Left lung (tissue), 10 donors: Measurements from ENCODE around the gene AARS2. TPM values are rescaled to one million over a fixed set of nuclear protein-coding genes. Genes with fewer than 3 reads are reported as not detected.
A peak's percentile ranks its signal among the peaks of the same experiment; 100 is the strongest.

ENCODE experiments used
- ATAC-seq: fragments of 200-7000 bp; cut with Tn5 transposase; one replicate; pipeline ENCODE4 v1.9.1; 2020; ENCODE audit warnings: moderate library complexity
- DNase-seq, 4 donors: peaks; one replicate each; pipeline ENCODE4 v3.0.0-alpha.2; 2013 to 2020
- H3K27ac ChIP-seq, 2 donors: fragments of 200-600 bp; sonication (generic) in 1 of 2; one replicate each; pipeline versions ENCODE4 v1.5.0 to v1.8.0; 2020 to 2021
- H3K27me3 ChIP-seq, 2 donors: fragments of 200-600 bp; sonication (generic) in 1 of 2; one replicate each; pipeline versions ENCODE4 v1.5.0 to v1.8.0; 2020 to 2021
- H3K36me3 ChIP-seq, 2 donors: fragments of 200-600 bp; sonication (generic) in 1 of 2; one replicate each; pipeline versions ENCODE4 v1.5.0 to v1.8.0; 2020 to 2021
- H3K4me1 ChIP-seq, 2 donors: fragments of 200-600 bp; one replicate each; pipeline ENCODE4 v1.8.0; 2021
- H3K4me3 ChIP-seq, 2 donors: fragments of 200-600 bp; sonication (generic) in 1 of 2; one replicate each; pipeline versions ENCODE4 v1.5.0 to v1.8.0; 2020 to 2021; ENCODE audit warnings: mild to moderate bottlenecking in 1 of 2
- H3K9me3 ChIP-seq, 2 donors: fragments of 200-600 bp; sonication (generic) in 1 of 2; one replicate each; pipeline versions ENCODE4 v1.5.0 to v1.8.0; 2020 to 2021
- intact Hi-C, 2 donors: fragments of 100-400 bp; cut with DNase I; formaldehyde crosslinking; loops; one replicate each; pipeline versions ENCODE4 v1.11.2 to v1.14.2; 2022
- polyA plus RNA-seq, 6 donors: library from polyadenylated mRNA; unstranded; fragments of 120-200 nt; gene quantifications; one replicate each; pipeline ENCODE4 v1.2.1, GENCODE V29; 2013; ENCODE audit not compliant: insufficient read length in 6 of 6
- total RNA-seq, 2 donors: library from RNA; stranded (reverse); fragmentation: NEBNext Ultra II Directional; extraction: Animal tissue kit (Norgen Biotek cat#: 25700); gene quantifications; one replicate each; pipeline ENCODE4 v1.2.1, GENCODE V29; 2021
- TF ChIP-seq, protein P1 (sequence below), 2 donors: fragments of 200-600 bp; sonication (generic) in 1 of 2; IDR thresholded peaks; one replicate each; pipeline versions ENCODE4 v1.5.0 to v1.8.0; 2021; ENCODE audit warnings: antibody characterized with exemption in 2 of 2
- donor health status: DM: no; HTN: yes; CAD: no.
- donor health status: DM: no; HTN: no; CAD: no.

The AARS2 gene
- total and polyA plus RNA-seq, 8 donors: 10.8 to 18.8 (median 16.2) TPM

DNA sequence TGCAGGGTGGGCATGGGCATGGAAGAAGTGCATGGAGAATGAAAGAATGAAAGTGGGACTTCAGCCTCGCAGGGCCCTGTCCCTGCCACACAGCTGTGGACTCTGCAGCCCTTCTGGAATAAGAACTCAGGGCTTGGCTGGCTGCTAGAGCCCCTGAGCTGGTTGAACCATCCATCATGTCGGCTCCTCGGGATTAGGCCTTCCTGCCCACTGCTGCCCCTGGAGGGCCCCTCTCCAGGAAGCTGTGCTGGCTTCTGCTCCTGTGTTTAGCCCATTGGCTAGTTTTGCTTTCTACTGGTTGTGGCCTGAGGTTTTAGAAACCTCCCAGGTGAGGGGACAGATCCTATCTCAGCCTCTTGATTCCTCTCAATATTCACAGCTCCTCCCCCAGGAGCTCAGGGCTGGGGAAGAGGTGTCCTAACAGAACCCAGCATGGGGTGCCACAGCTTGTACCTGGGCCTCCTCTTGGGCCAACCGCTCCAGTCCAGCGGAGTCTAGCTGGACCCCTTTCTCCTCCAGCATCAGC is 7.9 kb downstream of the AARS2 start:
- no peaks in the 10 kb centered on the region for H3K4me1 ChIP-seq
- intact Hi-C loops: no loop called here
- ATAC-seq: no peak
- no peaks in the 10 kb centered on the region for H3K27me3 ChIP-seq
- DNase-seq: no peak
- TF ChIP-seq, protein P1, sequence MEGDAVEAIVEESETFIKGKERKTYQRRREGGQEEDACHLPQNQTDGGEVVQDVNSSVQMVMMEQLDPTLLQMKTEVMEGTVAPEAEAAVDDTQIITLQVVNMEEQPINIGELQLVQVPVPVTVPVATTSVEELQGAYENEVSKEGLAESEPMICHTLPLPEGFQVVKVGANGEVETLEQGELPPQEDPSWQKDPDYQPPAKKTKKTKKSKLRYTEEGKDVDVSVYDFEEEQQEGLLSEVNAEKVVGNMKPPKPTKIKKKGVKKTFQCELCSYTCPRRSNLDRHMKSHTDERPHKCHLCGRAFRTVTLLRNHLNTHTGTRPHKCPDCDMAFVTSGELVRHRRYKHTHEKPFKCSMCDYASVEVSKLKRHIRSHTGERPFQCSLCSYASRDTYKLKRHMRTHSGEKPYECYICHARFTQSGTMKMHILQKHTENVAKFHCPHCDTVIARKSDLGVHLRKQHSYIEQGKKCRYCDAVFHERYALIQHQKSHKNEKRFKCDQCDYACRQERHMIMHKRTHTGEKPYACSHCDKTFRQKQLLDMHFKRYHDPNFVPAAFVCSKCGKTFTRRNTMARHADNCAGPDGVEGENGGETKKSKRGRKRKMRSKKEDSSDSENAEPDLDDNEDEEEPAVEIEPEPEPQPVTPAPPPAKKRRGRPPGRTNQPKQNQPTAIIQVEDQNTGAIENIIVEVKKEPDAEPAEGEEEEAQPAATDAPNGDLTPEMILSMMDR (IDR thresholded peaks at IDR 0.05): no peak
- H3K4me3 ChIP-seq: no peak overlapping the region
- no peak overlapping the region for H3K27ac ChIP-seq
- H3K9me3 ChIP-seq: no peaks in the 10 kb centered on the region
- H3K36me3 ChIP-seq: peaks cover 0 to 100% of the 10 kb centered on the region in 2 donors

DNA sequence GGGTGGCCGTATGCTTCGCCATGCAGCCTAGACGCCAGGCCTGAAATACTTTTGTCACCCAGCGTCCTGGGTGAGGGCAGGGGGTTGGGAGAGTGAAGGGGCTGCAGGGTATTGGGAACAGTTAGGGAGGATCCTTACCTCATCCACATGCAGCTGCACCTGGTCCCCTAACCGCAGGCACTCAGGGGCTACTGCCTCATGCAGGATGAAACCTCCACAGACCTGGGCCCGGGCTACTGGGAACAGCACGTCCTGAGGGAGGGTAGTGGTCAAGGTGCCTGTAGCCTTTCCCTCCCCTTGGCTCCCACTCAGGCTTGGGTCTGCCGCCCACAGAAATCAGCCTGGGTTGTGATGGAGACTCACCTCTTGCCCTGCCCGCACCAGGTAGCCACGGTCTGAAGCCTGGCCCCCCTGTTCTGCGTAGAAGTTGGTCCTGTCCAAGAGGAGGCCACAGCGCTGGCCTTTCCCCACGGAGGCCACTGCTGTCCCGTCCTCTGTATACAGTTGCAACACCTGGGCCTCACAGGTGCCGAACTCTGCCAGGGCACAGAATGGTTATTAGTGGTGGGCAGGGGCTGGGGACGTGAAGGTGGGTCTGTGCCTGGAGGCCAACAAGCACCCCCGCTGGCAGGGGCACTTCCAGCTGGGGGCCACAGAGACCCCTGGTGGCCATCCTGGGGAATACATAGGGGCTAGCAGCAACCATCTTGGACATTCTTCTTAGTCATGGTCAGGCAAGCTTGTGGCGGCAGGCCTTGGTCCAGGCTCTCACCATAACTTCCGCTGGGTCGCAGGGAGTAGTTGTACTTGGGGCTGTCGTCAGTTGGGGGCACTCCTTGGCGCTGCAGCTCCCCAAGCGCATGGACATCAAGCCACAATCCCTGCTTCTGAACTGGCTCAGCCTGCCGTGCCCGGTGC is 8.6 kb downstream of the AARS2 start:
- H3K36me3 ChIP-seq: peaks cover 0 to 96% of the 10 kb centered on the region in 2 donors
- no peaks in the 10 kb centered on the region for H3K9me3 ChIP-seq
- H3K4me3 ChIP-seq: no peak overlapping the region
- DNase-seq (peak in 1 of 4 donors; percentile 22), ATAC-seq (peak; percentile 70)
- TF ChIP-seq, protein P1 (IDR thresholded peaks at IDR 0.05): peak; percentile 50 to 82
- H3K27me3 ChIP-seq: no peaks in the 10 kb centered on the region
- H3K4me1 ChIP-seq: no peaks in the 10 kb centered on the region
- intact Hi-C loops: no loop called here
- no peak overlapping the region for H3K27ac ChIP-seq

DNA sequence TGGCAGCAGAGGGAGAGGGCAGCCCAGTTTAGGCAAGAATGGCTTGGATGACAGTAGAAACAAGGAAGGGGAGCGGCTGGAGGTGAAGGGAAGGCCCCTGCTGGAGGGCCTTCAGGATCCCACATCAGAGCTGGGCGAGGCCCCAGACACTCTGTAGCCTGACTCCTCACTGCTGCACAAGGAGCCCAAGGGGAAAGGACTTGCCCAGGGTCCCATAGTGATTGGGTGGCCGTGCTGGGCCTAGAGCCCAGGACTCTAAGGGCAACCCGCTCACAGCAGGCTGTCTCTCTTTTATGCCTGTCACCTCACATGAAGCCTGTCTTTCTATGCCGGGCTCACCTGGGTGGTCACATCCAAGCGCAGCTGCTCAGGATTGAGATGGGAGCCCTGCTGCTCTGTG is 9.3 kb downstream of the AARS2 start:
- Histone ChIP-seq H3K4me3 (no peak overlapping the region), H3K36me3 (peaks cover 0 to 89% of the 10 kb centered on the region in 2 donors), H3K9me3 (no peaks in the 10 kb centered on the region), H3K27me3 (peaks cover 0 to 1% of the 10 kb centered on the region in 2 donors), H3K4me1 (no peaks in the 10 kb centered on the region), H3K27ac (no peak overlapping the region)
- TF ChIP-seq, protein P1 (IDR thresholded peaks at IDR 0.05): no peak
- ATAC-seq (no peak), DNase-seq (no peak)
- intact Hi-C loops: no loop called here

DNA sequence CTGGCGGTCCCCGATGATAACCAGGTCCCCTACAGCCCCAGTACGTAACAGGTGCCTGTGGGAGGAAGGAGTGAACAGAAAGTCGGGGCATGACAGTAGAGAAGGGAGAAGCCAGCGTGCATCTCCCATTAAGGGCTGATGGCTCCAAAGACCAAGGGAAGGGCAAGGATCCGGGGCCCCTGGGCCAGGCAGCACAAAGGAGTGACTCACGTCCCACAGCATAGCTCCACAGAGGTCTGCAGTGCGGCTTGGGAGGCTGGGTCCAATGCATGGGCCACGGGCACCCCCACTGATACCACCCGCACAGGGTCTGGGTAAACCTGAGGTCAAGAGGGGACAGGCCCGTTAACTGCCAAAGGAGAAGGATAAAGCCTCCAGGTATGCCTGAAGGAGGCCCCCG is 10.3 kb downstream of the AARS2 start:
- Histone ChIP-seq H3K9me3 (no peaks in the 10 kb centered on the region), H3K27ac (no peak overlapping the region), H3K36me3 (peaks cover 0 to 80% of the 10 kb centered on the region in 2 donors), H3K4me1 (peaks cover 0 to 5% of the 10 kb centered on the region in 2 donors), H3K4me3 (no peak overlapping the region), H3K27me3 (peaks cover 5 to 11% of the 10 kb centered on the region in 2 donors)
- ATAC-seq: no peak
- intact Hi-C loops: no loop called here
- no peak for DNase-seq
- TF ChIP-seq, protein P1 (IDR thresholded peaks at IDR 0.05): no peak
